Measurements from ENCODE around the gene GAPDH. TPM values are rescaled to one million over a fixed set of nuclear protein-coding genes. Genes with fewer than 3 reads are reported as not detected.
A peak's percentile ranks its signal among the peaks of the same experiment; 100 is the strongest.

The GAPDH gene
- total RNA-seq, 1 donor from 2014 or later = 2,230 TPM

GRCh38 chr12:6534695-6534944 is 303 bp downstream of the GAPDH start:
- Mint-ChIP-seq H3K36me3 (ENCODE audit: insufficient read depth) (peaks cover 36% of the 10 kb centered on the region), H3K27me3 (no peaks in the 10 kb centered on the region), H3K4me3 (ENCODE audit: low read depth) (peak overlapping the region; percentile 92), H3K4me1 (ENCODE audit: low read depth) (peaks cover 37% of the 10 kb centered on the region), H3K9me3 (ENCODE audit: low read depth) (no peaks in the 10 kb centered on the region), H3K27ac (peak overlapping the region; percentile 99)
- DNase-seq (ENCODE audit: low spot score, unreplicated experiment) = no peak
- no peak for TF ChIP-seq CTCF (IDR thresholded peaks at IDR 0.05; ENCODE audit: unreplicated experiment)

GRCh38 chr12:6534945-6535696 is 804 bp downstream of the GAPDH start:
- Mint-ChIP-seq H3K4me1 (ENCODE audit: low read depth) (peaks cover 37% of the 10 kb centered on the region), H3K4me3 (ENCODE audit: low read depth) (peak overlapping the region; percentile 92), H3K27ac (peak overlapping the region; percentile 99), H3K27me3 (no peaks in the 10 kb centered on the region), H3K9me3 (ENCODE audit: low read depth) (no peaks in the 10 kb centered on the region), H3K36me3 (ENCODE audit: insufficient read depth) (peaks cover 33% of the 10 kb centered on the region)
- TF ChIP-seq CTCF (IDR thresholded peaks at IDR 0.05; ENCODE audit: unreplicated experiment) = no peak
- DNase-seq (ENCODE audit: low spot score, unreplicated experiment) = peak; percentile 65

- Mint-ChIP-seq H3K36me3 (ENCODE audit: insufficient read depth) (peaks cover 28% of the 10 kb centered on the region), H3K4me1 (ENCODE audit: low read depth) (peaks cover 40% of the 10 kb centered on the region), H3K27me3 (no peaks in the 10 kb centered on the region), H3K4me3 (ENCODE audit: low read depth) (peak overlapping the region; percentile 92), H3K27ac (peak overlapping the region; percentile 99), H3K9me3 (ENCODE audit: low read depth) (no peaks in the 10 kb centered on the region)
- DNase-seq (ENCODE audit: low spot score, unreplicated experiment) = no peak
- no peak for TF ChIP-seq CTCF (IDR thresholded peaks at IDR 0.05; ENCODE audit: unreplicated experiment)
Observed at GRCh38 chr12:6535697-6535946, 1.3 kb downstream of the GAPDH start.

- H3K27me3 Mint-ChIP-seq = no peaks in the 10 kb centered on the region
- DNase-seq (ENCODE audit: low spot score, unreplicated experiment) = no peak
Observed at GRCh38 chr12:6535960-6536847, 1.9 kb downstream of the GAPDH start.

More at GRCh38 chr12:6535960-6536847, 1.9 kb downstream of the GAPDH start:
- H3K4me1 Mint-ChIP-seq (ENCODE audit: low read depth) = peaks cover 40% of the 10 kb centered on the region
- H3K9me3 Mint-ChIP-seq (ENCODE audit: low read depth) = no peaks in the 10 kb centered on the region
- peak overlapping the region; percentile 92 for H3K4me3 Mint-ChIP-seq (ENCODE audit: low read depth)
- TF ChIP-seq CTCF (IDR thresholded peaks at IDR 0.05; ENCODE audit: unreplicated experiment) = no peak
- peak overlapping the region; percentile 90 for H3K27ac Mint-ChIP-seq
- peaks cover 22% of the 10 kb centered on the region for H3K36me3 Mint-ChIP-seq (ENCODE audit: insufficient read depth)

Measured in progenitor cell of endocrine pancreas (in vitro differentiated cells).